LoVo (cell line): Measurements from ENCODE around the gene LYPD5.
"Not testable (repeated sequence)": the region's sequence is repeated elsewhere in the genome, so short reads cannot be mapped to it uniquely, and the experiment has no call there.

Source experiments
- DNase-seq: peaks from one replicate; pipeline ENCODE4 v3.0.0-alpha.2; 2016; ENCODE audit warnings: low spot score

Gene LYPD5

GRCh38 chr19:43778651-43779050 lies 23.6 kb downstream of the LYPD5 start:
- DNase-seq: no peak

GRCh38 chr19:43777163-43777695 lies 25.0 kb downstream of the LYPD5 start:
- no peak for DNase-seq

DNA sequence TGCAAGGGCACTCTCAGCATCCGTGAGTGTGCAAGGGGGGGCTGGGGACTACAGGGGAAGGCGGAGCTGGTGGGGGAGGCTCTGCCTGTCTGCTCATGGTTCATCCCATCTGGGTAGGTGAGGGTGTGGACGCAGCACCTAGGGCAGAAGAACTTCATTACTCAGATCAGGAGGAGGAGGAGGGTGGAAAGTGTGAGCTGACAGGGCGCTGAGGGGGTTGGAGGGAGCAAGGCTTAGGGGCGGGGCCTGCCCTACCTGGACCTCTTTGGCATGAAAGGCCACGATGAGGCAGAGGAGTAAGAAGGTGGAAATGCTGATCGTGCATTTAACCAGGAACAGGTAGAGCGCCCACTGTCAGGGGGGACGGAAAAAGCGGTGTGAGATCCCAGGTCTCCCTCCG lies 26.0 kb downstream of the LYPD5 start:
- DNase-seq: no peak

GRCh38 chr19:43775299-43775890 lies 26.9 kb downstream of the LYPD5 start:
- DNase-seq: no peak

DNA sequence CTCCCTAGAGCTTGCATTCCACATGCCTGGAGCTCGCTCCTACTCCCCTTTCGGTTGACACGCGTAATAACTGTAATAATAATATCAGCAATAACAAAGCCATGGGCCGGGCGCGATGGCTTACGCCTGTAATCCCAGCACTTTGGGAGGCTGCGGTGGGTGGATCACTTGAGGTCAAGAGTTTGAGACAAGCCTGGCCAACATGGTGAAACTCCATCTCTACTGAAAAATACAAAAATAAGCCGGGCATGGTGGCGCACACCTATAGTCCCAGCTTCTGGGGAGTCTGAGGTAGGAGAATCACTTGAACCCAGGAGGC lies 27.3 kb downstream of the LYPD5 start:
- not testable (repeated sequence) for DNase-seq

DNA sequence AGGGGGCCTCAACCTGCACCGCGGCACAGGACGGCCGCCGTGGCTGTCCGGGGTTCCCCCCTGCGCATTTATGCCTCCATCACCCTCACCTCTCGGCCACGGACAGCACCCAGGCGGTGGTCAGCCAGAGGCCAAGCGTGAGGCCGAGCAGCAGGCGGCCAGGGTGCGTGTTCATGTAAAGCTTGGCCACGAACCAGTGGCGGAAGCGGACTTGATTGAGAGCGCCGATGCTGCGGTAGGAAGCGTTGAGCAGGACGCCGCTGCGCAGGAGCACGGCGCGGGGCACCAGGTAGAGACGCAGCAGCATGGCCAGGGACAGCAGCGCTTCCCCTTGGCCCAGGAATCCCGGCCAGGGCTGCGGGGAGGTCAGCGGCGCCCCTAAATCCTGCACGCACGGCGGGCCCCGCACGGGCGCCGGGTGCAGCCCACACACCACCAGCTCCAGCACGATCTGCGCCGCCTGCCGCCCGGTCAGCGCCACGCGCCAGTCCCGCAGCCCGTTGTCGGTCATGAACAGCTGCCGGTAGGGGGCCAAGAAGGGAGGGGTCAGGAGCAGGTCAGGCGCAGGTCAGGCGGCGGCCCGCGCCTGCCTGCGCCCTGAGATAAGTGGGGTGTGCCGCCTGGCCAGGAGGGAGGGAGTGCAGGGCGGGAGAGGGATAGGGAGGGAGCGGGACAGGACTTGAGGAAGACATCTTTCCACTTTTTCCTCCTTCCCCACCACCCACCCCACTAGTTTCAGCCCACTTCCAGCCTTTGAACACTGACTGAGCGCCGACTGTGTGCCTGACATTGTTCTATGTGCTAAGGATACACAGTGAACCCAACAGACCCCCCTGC lies 27.9 kb downstream of the LYPD5 start:
- DNase-seq: no peak

DNA sequence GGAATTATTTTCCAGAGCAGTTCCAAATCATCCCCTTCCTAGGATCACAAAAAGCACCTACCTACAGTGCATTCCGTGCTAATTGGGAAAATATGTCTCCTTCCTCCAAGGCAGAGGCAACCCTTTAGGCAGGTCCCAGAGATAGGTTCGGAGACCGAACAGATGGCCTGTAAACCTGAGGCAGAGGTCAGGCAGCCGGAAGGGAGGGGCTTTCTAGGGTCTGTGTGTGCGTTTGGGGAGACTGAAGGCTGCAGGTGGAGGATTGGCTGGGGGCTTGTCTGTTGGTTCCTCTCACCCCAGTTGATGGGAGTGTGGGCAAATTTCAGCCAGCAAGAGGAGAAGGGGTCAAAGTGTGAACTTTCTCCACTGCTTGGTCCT lies 28.5 kb downstream of the LYPD5 start:
- DNase-seq: no peak

GRCh38 chr19:43769256-43769655 lies 33.0 kb downstream of the LYPD5 start:
- DNase-seq: no peak

DNA sequence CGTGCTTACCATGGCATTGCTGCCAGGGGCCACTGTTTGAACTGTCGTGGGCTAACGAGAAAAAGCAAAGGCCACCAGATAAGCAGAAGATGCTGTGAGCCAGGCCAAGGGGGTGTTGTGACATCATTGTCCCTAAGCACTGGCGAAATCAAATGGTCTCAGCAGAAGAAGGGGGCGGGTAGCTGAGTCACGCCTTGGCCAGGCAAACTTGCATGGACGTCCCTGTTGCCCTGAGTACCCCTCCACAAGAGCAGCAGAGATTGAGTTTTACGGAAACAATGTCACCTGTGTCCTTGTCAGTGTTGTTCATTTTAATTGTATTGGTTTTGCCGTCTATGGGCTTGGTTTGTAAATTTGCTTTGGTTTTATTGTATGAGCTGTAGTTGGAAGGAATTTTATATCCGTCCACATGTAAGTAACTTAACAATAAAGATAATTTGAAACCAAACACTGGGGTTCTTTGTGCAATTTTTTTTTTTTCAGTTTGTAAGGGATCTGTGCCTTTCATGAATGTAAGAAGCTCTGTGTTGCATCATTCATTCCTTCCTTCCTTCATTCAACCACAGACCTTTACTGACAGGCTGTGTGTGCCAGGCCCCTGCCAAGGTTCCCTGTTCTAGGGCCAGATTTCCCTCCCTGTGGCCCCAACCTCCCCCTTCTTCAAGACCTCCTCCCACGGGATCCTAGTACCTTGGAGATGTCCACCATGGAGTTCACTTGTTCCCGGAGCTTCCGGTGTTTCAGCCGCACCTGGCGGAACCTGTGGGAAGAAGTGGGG lies 33.8 kb downstream of the LYPD5 start:
- DNase-seq: no peak

DNA sequence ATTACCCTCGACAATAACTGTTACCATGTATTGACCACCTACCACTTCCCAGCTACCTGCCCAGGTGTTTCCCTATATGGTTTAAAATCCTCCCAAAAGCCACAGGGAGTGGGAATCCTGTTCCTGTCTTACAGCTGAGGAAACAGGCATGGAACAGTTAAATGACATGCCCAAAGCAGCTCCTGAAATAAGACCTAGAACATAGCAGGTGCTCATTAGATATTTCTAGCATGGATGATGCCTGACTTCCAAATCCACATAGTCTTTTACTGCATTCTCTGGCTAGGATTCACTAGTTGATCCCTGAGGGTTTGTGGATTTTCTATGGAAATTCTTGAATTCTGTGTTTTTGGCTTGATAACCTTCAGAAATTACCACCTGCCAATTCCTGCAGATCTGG lies 34.4 kb downstream of the LYPD5 start:
- no peak for DNase-seq

DNA sequence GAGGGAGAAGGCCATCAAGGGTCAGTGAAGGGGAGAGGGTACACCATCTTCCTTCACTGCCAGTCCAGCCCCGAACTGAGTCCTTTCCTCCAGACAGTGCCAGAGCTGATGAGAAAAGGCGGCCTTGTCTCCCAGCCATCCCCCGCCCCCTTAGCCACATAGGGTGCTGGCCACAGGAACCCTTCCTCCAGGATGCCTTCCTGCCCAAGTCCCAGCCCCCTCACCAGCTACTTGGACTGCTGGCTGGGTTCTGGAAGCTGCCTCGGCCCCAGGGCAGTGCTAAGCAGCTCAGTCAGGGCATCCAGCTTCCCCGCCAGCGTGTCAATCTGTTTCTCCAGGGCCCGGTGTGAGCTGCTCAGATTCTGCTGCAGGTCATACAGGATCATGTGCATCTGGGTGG lies 34.9 kb downstream of the LYPD5 start:
- DNase-seq: no peak

- no peak for DNase-seq
These were observed 35.5 kb downstream of the LYPD5 start for GRCh38 chr19:43766755-43767043.

- DNase-seq: peak; percentile 70
These were observed 37.0 kb downstream of the LYPD5 start for GRCh38 chr19:43765109-43765876.

DNA sequence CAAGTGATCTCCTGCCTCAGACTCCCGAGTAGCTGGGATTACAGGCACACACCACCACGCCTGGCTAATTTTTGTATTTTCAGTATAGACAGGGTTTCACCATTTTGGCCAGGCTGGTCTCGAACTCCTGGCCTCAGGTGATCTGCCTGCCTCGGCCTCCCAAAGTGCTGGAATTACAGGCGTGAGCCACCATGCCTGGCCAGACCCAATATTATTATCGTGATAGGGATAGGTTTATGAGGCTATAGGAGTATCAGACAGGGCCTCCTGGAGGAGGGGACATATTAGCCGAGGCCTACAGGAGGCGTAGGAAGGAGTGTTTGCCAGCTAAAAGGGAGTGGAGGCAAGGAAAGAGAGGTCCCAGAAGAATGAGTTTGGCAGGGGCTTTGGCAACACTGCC lies 37.6 kb downstream of the LYPD5 start:
- not testable (repeated sequence) for DNase-seq

DNA sequence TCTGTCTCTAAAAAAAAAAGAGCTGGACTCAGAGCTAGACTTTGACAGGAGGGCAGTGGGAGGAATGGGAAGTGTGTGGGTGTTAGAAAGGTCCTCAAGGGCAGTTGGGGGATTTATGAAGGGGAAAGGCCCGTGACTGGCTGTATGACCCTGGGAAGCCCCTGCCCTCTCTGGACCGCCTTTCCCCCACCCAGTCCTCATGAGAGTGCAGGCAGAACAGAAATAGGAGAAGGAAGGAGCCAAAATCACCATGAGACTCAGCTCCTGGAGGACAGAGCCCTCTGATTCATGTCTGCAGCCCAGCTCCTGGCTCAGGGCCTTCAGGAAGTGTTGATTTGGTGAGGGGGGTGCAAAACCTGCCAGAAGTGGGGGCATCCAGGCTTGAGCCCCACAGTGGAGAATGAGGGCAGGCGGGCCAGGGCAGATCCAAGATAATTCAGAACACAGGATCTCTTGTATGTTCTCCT lies 38.7 kb downstream of the LYPD5 start:
- no peak for DNase-seq

DNA sequence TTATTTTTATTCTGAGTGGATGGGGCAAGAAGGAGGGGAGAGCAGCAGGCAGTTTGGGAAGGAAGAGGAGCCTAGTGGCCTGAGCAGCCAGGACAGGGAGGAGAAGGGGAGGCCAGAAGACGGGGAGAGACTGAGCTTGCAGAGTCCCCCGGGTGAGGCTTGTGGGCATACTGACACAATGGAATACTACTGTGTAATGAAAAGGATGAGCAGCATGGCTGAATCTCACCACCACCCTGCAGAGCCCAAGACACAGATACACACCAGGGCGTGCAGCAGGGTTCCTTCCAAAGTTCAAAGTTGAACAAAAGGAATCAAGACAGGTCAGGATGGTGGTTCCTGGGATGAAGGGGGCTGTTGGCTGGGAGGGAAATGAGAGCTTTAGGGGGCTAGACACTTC lies 39.4 kb downstream of the LYPD5 start:
- DNase-seq: no peak

DNA sequence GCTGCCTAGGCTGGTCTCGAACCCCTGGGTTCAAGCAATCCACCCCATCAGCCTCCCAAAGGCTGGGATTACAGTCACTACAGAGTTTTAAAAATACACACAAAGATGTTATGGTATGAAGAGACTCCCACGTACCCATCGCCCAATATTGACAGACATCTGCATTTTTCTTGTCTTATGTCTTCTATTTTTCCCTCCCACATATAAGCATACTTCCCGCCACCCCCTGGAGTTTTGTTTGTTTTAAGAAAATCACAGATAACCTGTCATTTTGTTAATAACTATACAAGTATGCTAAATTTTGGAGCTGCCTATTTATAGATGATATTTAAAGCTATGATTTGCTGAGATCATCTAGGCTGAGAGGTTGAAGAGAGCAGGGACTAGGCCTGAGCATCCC lies 41.3 kb downstream of the LYPD5 start:
- DNase-seq: no peak

GRCh38 chr19:43759515-43759914 lies 42.7 kb downstream of the LYPD5 start:
- DNase-seq: no peak

GRCh38 chr19:43755256-43755801 lies 46.9 kb downstream of the LYPD5 start:
- DNase-seq: peak; percentile 91

DNA sequence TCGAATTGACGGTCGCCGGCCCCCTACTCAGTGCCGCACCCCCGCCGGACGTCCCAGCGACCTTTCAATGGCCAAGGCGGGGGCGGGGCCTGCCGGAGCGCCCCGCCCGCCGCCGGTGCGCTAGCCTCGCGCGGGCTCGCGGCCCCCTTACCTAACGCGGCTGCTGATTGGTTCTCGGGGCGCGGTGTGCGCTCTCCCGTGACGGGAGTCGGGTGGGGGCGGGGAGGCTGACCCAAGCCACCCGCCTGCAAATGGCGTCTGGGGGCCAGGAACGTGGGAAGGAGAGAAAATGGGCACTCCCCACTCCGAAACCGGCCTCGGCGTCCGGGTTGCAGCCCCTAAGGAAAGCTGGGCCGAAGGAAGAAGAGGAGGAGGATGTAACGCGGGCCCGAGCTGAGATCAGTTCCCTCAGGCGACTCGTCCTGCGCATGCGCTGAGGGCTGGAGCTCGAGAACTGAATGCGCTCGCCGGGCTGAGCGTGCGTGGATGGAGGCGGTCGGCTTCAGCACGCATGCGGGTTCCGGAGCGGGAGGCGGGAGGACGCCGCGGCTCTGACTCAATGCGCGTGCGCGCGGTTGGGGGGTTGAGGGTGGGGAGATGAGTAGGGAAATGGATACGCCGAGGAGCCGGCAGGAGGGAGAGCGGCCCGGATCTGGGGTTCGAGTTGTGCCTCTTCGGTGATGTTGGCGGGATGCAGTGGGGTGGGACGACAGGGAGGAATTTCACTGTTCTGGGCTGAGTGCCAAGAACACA lies 47.6 kb downstream of the LYPD5 start, which contains the start of gene SMG9:
SMG9 (minus strand) TSS at position 460 of the 753 bp plus-strand sequence. CDS start 4,221 bp downstream, outside the sequence.
- peak; percentile 97 for DNase-seq

DNA sequence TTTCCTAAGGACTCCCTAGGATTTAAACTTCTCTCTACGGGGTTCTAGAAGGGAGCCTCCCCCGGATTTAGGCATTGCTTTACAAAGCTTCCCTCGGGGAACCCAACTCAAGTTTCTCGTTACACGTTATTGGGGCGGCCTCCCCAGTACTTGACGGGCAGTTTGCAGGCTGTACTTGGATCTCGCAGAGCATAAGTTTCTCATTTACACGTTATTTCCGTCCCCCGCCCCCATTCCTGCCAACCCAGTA lies 48.1 kb downstream of the LYPD5 start:
- DNase-seq: no peak
